GM18870 (cell line): ENCODE results near the gene MAP1LC3B.
A peak's percentile ranks its signal among the peaks of the same experiment; 100 is the strongest.

Experiments used
- ATAC-seq: cut with Tn5 transposase; IDR thresholded peaks from one replicate; pipeline ENCODE4 v1.9.1; 2021; ENCODE audit warnings: moderate library complexity; ENCODE audit not compliant: unreplicated experiment

MAP1LC3B gene

GRCh38 chr16:87391950-87392820 is at the start of gene MAP1LC3B:
Gene MAP1LC3B (plus strand): TSS chr16:87392336. CDS start chr16:87392428, 92 bp downstream.
- peak; percentile 30 for ATAC-seq

DNA sequence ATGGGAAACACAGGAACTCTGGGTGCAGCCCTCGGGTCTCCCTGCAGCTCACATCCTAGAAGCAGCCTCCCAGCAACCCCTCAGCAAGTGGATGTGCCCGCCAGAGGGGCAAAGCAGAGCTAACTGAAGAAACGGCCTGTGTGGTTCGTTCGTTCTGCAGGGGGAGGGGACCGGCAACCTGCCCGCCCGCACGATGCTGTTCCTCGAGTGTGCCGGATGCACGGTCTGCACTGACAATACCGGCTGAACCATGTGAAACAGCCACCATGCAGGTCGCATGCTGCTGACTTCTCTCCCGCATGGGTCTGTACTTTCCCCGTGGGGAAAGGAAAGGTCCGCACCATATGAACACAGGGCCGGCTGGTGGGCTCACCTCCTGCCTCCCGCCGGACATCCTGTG is 49.6 kb upstream of the MAP1LC3B start:
- ATAC-seq, result no peak

GRCh38 chr16:87342978-87343752 is 49.0 kb upstream of the MAP1LC3B start:
- ATAC-seq, result no peak

DNA sequence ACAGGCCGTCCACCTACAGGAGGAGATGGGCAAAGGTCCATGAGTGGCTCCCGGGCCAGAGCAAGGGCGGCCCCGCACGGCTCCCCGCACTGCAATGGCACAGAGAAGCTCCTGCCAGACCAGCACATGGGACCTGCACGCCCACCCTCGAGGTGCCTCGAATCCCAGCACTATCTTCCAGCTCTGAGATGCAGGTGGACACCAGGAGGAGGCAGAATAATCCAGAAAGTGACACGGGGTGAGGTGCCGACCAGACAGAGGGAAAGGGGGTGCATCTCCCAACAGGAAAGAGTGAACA is 48.4 kb upstream of the MAP1LC3B start:
- ATAC-seq, result no peak

- no peak for ATAC-seq
Observed at GRCh38 chr16:87344165-87344930, 47.8 kb upstream of the MAP1LC3B start.

- no peak for ATAC-seq
Observed at GRCh38 chr16:87344931-87345631, 47.1 kb upstream of the MAP1LC3B start.

GRCh38 chr16:87345726-87346424 is 46.3 kb upstream of the MAP1LC3B start:
- ATAC-seq, result no peak

- ATAC-seq, result no peak
Observed at GRCh38 chr16:87346517-87347060, 45.5 kb upstream of the MAP1LC3B start.

GRCh38 chr16:87347932-87348615 is 44.1 kb upstream of the MAP1LC3B start:
- ATAC-seq, result no peak

- no peak for ATAC-seq
Observed at GRCh38 chr16:87348616-87349157, 43.4 kb upstream of the MAP1LC3B start.

GRCh38 chr16:87350031-87350430 is 42.1 kb upstream of the MAP1LC3B start:
- no peak for ATAC-seq

GRCh38 chr16:87350681-87351319 is 41.3 kb upstream of the MAP1LC3B start:
- no peak for ATAC-seq

DNA sequence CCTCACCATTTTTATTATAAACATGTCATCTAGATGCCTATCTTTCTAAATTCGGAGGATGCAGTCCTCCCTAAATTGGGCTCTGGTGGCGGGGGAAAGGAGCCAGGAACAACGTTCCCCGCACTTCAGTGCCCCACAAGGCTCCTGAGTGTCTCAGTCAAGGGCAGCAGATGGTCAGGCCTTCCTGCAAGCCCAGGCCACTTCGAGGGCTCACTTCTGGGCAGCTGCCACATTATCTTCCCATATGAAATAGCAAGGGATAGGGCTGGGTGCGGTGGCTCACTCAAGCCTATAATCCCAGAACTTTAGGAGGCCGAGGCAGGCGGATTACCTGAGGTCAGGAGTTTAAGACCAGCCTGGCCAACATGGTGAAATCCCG is 40.8 kb upstream of the MAP1LC3B start:
- no peak for ATAC-seq

GRCh38 chr16:87352818-87353217 is 39.3 kb upstream of the MAP1LC3B start:
- ATAC-seq, result no peak

GRCh38 chr16:87353613-87354012 is 38.5 kb upstream of the MAP1LC3B start:
- no peak for ATAC-seq

- ATAC-seq, result no peak
Observed at GRCh38 chr16:87356491-87356853, 35.7 kb upstream of the MAP1LC3B start.

DNA sequence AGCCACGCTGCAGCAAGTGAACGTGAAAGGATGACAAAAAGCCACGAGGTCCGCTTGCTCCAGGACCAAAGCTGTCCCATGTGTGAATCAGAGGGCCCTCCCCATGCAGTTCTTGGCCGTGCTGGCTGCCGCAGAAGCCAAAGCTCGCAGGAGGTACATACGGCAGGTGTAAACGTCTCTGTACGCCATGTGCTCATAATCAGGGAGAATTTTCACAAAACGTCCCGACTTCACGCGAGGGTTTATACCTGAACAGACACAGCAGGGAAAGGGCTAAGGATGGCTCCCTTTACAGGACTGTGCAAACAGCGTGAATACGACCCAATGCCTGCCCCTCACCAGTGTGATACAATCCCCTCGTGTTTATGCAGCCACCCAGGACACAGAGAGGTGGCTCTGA is 33.9 kb upstream of the MAP1LC3B start:
- no peak for ATAC-seq

GRCh38 chr16:87358696-87359095 is 33.4 kb upstream of the MAP1LC3B start:
- no peak for ATAC-seq

GRCh38 chr16:87359121-87359520 is 33.0 kb upstream of the MAP1LC3B start:
- no peak for ATAC-seq
